Ramos (cell line): Measurements from ENCODE around the gene IST1.

Source experiments
- in situ Hi-C: fragments of 300-500 bp; cut with MboI; formaldehyde crosslinking; loops from one replicate; pipeline ENCODE4 v1.14.3; 2022; ENCODE audit warnings: low sequenced_read_pairs; ENCODE audit not compliant: unreplicated experiment

Gene IST1

DNA sequence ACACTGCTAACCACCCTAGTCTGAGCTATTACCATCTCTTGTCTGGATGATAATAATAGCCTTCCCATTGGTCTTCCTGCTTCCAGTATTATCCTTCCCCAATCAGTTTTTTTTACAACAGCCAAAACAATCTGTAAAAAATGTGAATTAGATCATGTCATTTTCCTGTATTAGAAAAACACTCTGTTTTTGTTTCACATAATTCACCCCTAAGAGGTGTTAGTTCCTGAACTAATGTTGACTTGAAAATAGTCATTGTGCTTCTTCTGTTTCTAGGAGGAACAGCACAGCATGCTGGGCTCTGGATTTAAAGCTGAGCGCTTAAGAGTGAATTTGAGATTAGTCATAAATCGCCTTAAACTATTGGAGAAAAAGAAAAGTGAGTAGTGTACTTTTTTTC lies 20.0 kb downstream of the IST1 start:
- in situ Hi-C loops, result no loop called here

DNA sequence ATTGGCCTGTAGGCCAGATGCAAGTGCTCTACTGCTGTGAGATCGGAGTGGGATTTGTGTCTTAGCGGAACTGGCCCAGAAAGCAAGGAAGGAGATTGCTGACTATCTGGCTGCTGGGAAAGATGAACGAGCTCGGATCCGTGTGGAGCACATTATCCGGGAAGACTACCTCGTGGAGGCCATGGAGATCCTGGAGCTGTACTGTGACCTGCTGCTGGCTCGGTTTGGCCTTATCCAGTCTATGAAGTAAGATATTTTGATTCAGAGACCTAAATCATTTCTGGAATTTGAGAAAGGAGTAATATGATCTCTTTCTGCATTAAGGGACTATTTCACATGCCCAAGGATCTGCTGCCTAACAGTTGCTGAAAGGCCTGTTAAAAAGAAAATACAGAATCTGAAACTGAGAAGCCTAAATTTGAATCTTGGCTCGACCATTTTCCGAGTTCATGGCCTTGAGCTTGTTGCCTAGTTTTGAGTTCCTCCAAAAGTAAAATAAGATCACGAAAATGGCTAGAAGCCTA lies 21.1 kb downstream of the IST1 start:
- in situ Hi-C loops, result no loop called here

DNA sequence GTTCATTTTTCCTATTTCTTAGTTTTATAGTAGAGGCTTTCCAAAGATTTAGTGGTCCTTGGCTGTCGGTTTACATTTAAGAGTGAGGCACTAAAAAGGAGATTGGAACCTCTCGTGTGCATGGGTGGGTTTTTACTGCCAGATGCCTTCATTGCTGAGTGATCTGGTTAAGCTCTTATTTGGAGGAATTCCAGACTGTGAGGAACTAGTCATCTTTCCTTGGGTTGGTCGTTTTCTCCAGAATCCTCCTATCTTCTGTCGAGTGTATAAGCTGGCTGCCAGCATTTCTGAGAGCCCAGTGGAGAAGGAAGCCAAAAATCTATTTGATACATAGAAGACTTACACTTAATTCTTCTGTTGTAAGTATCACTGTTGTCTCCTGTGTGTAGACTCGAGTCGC lies 22.6 kb downstream of the IST1 start:
- in situ Hi-C loops, result no loop called here

DNA sequence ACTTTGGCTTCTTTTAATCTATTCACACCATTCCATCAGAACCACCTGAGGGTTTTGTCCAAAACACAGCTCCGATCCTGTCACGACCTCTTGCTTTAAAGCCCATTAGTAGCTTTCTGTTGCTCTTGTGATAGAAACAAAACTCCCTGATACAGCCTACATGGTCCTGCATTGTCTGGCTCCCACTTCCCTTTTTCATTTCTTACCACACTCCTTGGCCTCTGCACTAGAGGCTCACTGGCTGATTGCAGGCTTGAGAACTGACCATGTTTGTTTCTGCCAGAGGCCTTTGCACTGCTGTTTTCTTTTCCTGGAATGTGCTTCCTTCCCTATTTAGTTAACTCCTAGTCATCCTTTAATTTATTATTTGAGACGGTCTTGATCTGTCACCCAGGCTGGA lies 23.7 kb downstream of the IST1 start:
- in situ Hi-C loops, result no loop called here

DNA sequence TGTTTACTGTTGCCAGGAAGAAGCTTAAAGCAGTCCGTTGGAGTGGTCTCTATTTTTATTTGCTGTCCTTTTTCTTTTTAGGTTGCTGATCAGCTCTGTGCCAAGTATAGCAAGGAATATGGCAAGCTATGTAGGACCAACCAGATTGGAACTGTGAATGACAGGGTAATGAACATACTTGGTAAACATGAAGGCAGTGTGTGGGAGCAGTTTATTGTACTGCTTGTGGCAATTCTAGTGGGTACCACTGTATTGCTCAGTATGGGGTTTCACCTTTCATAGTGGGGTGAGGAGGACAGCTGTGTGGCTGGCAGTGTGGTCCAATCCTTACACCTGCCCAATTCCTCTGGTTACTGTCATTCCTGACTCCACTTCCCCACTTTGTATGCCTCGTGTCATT lies 25.3 kb downstream of the IST1 start:
- in situ Hi-C loops, result no loop called here

DNA sequence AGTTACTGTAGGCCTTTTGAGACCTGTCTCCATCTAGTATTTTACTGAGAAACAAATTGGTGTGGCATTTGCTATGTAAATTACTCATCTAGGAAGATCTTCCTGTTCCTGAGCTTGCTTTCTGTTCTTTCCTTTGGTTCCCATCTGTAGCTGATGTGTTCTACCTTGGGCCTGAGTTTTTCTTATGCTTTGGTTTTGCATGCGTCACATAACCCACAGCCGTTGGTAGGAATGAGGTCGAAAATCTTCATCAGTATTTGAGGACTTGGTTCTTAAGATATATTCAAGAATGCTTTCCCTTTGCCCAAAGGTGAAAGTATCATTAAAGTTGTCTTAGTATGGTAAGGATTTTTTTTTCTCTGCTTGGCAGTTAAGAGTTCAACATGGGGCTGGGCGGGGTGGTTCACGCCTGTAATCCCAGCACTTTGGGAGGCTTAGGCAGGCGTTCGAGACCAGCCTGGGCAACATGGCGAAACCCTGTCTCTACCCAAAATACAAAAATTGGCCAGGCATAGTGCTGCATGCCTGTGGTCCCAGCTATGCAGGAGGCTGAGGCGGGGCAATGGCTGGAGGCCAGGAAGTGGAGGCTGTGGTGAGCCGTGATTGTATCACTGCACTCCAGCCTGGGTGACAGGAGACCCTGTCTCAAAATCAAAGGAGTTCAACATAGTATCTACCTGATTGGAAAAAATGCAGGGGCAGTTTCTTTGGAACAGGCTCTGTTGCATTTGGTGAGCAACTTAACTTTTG lies 28.8 kb downstream of the IST1 start:
- in situ Hi-C loops, result no loop called here

DNA sequence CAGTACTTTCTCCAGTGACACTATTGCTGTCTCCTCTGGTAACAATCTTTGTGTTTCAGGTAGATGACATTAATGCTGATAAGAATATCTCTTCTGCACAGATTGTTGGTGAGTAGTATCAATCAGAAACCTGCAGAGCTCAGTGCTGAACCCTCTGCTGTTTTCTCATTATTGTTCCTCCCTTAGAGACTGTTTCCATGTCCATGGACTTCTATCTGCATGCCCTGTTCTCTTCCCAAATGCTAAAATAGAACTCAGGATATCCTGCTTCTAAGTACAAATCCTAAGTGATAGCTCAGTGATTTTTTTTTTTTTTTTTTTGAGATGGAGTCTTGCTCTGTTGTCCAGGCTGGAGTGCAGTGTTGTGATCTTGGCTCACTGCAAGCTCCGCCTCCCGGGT lies 29.4 kb downstream of the IST1 start:
- in situ Hi-C loops, result no loop called here

DNA sequence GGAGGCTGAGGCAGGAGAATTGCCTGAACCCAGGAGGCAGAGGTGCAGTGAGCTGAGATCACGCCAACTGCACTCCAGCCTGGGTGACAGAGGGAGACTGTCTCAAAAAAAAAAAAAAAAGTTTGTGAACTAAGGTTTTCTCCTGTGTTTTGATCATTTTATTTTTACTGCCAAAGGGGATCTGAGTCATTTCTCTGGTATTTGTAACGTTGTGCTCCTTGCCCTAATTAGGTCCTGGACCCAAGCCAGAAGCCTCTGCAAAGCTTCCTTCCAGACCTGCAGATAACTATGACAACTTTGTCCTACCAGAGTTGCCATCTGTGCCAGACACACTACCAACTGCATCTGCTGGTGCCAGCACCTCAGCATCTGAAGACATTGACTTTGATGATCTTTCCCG lies 32.1 kb downstream of the IST1 start:
- in situ Hi-C loops, result no loop called here

DNA sequence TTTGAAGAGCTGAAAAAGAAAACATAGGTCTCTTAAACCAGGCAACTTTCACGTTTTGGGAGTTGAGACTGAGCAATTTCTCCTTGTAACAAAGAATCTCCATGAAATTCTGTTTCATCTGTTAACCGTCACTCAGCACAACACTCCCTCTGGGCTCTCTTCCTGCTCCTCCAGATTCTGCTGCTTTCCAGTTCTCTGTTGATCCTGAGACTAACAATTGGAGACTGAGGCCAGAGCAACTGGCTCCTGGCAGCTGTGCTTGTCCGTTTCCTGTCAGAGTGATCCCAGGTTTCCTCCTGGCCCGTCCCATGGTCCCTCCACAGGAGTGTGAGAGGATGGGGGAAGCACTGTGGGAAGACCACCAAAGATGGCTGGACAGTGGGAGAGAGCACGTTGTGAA lies 32.5 kb downstream of the IST1 start:
- in situ Hi-C loops, result no loop called here

DNA sequence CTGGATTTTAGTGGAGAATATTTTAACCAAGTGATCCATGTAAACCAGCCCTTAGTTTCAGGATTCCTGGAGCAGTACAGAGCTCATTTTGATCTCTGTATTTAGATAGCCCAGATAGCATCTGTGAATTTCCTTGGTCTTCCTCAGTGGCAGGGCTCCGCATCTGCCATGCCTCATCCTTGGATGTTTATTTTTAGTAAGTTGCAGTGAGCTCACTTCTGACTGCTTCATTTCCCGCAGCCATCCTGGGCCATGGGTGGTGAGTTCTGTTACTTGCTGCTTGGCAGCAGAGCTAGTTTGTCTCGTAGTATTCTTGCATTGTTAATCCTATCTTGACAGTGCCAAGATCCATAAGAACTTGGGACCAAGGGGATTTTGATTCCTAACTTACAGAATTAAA lies 33.7 kb downstream of the IST1 start:
- in situ Hi-C loops, result no loop called here

DNA sequence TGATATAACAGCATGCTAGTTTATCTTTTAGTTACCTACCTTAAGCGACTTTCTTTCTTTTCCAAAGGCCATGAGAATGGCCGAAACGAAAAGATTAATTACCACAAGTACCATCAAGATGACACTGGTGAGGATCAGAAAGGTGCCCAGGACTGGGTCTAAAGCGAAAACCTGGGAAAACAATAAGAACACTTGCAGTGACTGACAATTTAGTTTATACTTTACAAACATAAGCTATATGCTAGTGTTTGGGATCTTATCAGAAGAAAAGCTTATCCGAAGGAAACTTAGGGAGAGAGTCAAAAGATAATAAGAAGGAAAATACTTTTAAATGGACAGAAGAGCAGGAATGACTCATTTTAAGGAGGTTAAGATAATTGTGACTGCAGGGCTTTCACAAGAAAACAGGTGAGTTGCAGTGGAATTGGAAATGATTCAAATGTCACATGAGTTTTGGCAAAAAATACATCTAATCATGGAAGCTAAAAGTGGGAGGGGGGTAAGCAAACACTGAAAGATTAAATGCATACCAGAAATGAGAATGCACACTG lies 34.8 kb downstream of the IST1 start:
- in situ Hi-C loops, result no loop called here

DNA sequence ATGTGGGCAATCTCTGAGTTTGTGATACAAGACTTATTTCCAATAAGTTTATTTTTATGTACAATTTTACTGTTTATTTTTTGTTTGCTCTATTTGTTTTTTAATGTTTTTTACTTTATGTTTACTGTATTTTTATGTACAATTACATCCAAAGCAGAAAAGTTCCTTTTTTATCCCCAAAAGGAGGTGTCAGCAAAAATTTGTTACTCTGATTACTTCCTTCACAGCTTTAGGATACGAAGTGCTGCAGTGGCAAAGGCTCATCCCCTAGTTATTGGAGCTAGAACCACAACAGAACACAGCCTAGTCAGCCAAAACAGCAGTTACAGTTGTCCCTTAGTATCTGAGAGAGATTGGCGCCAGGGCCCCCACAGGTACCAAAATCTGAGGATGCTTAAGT lies 35.7 kb downstream of the IST1 start:
- in situ Hi-C loops, result no loop called here

DNA sequence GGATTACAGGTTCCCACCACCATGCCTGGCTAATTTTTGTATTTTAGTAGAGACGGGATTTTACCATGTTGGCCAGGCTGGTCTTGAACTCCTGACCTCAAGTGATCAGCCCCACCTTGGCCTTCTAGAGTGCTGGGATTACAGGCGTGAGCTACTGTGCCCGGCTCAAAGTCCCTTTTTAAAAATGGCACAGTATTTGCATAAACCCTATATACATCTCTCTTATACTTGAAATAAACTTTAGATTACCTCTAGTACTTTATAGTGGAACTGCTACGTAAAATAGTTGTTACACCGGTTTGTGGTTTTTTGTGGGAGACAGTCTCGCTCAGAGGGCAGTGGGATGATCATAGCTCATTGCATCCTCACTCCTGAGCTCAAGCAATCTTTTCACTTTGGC lies 36.3 kb downstream of the IST1 start:
- in situ Hi-C loops, result no loop called here

DNA sequence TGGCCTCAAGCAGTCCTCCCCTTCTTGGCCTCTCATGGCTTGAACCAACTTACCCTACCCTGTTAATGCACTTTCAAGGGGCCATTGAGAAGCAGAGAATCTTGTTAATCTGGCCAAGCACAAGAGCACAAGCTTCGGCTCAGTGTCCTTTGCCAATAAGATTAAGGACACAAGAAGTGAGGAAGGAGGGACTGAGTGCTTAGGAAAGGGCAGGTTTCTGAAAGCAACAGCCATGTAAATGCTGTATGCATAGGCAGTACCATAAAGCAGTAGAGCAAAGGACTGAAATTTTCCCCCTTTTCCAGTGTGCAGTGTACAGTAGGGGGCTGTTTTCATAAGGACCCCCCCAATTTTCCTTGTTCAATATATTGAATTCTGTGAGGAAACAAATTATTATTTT lies 37.7 kb downstream of the IST1 start:
- in situ Hi-C loops, result no loop called here

DNA sequence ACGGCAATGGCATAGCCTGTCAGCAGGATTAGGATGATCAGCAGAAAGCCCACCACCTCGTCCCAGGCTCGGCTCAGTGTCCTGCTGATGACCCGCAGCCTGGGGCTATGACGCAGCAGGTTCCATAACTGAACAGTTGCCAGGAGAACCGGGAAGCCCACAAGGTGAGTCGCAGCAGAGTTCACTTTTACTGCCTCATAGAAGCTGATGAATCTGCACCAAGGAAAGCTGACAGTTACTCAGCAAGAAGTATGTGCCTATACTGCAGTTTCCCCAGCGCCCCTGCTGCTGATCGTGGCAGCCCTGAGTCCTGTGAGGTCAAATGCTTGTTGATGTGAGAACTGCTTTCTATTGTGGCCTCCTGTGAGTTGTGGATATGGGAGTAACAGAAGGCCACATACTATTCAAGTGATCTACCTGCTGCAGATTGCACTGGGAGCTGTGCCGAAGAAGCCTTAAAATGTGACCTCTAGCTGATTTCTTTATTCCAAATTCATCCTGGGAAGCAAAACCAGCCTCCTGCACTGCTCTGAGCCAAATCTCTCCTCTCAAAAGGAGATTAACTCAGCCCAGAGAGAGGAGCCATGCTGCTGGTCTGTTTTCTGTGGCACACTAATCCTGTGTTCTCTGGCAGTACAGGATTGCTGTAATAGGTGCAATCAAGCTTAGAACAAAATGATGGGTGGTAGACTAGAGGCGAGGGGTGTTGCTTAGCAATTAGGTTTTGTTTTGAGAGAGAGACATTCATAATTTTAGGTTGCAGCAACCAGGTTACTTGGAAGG lies 38.8 kb downstream of the IST1 start:
- in situ Hi-C loops, result no loop called here

DNA sequence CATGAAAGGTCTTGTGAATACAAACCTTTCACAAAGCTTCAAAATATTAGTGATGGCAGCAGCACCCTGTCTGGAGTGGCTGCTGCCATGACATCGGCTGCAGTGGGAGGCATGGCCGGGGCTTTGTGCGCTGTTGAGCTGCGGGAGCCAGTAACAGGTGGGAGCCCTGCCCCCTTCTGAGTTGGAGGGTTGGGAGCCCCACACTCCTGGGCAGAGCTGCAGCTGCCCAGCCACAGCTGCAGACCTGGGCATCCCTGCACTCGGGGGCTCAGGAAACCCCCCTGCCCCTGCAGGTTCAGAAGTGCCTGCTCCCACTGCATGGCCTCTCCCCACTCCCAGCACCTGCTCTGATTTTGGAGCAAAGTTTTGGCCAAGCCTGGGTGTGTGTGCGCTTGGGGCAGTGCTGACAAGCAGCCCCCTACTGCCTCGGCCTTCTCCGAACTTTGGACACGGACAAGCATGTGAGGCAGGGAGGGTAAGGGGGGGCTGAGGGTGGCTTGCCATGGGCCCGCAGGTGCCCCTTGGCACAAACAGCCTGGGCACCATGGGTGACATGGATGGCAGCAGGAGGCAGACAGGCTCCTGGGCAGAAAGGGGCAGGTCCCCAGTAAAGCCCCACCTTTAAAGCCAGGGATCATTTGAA lies 42.7 kb downstream of the IST1 start:
- in situ Hi-C loops, result no loop called here

DNA sequence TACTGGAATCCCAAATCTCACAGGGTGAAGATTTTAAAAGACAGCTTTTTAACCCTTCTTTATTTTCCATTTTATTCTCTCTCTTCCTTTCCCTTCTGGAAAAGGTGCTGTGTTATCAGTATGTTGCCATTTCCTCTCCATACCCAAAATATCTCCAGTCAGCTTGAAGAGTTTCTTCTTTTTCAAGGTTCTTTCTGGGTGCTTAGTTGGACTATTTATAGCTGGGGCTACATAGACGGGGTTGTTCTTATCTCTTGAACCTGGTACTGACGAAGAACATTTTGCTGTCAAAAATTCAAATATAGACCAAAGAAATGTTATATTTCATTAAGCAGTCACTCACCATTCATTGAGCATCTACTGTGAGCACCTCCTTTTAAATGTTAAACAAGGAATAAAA lies 48.6 kb downstream of the IST1 start:
- in situ Hi-C loops, result no loop called here

DNA sequence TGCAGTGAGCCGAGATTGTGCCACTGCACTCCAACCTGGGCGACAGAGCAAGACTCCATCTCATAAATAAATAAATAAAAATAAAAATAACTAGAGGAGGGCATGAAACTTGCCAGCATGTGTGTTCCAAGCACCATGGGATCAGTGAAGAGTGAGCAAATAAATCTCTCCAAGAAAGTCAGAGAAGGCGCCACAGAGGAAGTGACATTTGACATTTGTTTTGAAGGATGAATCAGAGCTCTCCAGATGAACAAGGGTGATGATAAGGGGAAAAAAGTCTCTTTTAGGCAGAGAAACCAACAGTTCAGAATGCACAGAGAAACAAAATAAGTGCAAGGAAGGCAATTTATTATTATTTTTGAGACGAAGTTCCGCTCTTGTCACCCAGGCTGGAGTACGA lies 50.3 kb downstream of the IST1 start:
- in situ Hi-C loops, result no loop called here

DNA sequence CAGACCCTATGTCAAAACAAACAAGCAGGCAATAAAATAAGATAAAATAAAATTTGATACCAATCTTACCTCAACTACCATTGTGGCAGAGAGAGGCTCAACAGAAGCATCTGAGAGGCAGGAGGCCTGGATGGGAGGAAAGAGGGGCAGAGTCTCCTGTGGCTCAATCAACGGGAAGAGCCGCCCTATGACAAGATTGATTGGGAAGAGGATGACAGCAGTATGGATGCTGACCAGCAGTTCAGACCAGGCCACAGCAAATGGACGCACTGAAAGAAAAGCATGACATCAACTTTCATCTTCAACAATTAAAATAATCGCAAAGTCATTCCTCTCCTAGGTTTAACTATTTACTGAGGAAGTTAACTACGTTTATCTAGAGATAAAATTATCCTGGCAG lies 57.5 kb downstream of the IST1 start:
- in situ Hi-C loops, result no loop called here

DNA sequence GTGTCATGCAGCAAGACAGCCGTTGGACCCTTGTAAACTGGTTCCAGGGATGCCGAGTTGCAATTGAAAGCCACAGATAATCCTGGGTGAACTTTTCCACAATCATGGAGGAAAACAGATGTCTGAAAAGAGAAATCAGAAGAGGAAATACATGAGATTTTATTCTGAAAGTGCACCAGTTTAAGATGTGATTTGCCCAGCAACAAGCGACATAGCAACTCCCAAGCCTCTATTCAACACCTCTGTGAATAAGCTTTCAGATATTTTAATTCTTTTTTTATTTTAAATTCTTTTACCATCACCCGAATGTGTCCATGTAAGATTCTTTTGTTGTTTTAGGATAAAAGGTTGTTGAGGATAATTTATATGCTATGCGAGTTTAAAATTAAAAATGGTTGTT lies 58.8 kb downstream of the IST1 start:
- in situ Hi-C loops, result no loop called here

DNA sequence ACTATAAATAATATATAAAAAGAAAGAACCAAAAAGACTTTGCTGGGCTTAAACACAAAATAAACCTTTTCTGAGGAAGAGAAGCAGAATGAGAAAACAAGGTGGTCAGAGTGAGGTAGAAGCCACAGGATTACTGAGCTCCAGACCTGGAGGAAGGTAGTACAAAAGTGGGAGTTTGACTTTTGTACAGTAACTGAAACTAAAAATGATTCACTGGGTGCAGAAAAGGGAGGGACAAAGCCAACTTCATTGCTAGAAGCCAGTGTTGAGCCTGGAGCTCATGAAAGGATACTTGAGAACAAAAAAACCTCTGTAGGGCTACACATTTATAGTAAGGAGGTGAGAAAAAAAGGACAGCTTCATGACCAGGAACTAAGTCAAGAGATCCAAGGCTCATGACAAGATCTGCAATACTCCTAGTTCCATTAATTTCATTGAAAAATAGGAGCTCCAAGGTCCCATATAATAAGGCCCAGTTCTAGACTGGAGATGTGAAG lies 59.4 kb downstream of the IST1 start:
- in situ Hi-C loops, result no loop called here
